BE2C (cell line): ENCODE data around the gene PBX4.

Experiments used
- DNase-seq: peaks from one replicate; pipeline ENCODE4 v3.0.0-alpha.2; 2020
- H3K27me3 ChIP-seq: fragments of 250-450 bp; sonication (Bioruptor Pico); 2 replicates; pipeline ENCODE4 v1.5.1; 2020; ENCODE audit warnings: mild to moderate bottlenecking
- H3K36me3 ChIP-seq: fragments of 250-450 bp; sonication (Bioruptor Pico); 2 replicates; pipeline ENCODE4 v1.5.1; 2020; ENCODE audit warnings: mild to moderate bottlenecking
- H3K4me1 ChIP-seq: fragments of 250-450 bp; sonication (Bioruptor Pico); 2 replicates; pipeline ENCODE4 v1.5.1; 2020
- H3K4me3 ChIP-seq: 2 replicates; pipeline ENCODE4 v1.5.1; 2011; ENCODE audit warnings: low read depth, low read length
- H3K9me3 ChIP-seq: fragments of 250-450 bp; sonication (Bioruptor Pico); 2 replicates; pipeline ENCODE4 v1.5.1; 2020
- CTCF ChIP-seq: IDR thresholded peaks from 2 replicates; pipeline ENCODE4 v1.5.1; 2012; ENCODE audit warnings: mild to moderate bottlenecking, low read depth, low read length

PBX4 gene

GRCh38 chr19:19644054-19644388 is 25.5 kb upstream of the PBX4 start:
- DNase-seq, result no peak
- no peak for TF ChIP-seq CTCF
- no peaks in the 10 kb centered on the region for H3K4me1 ChIP-seq
- no peaks in the 10 kb centered on the region for H3K9me3 ChIP-seq
- no peak overlapping the region; the same call in 1 of the 2 replicates for H3K4me3 ChIP-seq
- H3K36me3 ChIP-seq, result peaks cover 19% of the 10 kb centered on the region
- no peaks in the 10 kb centered on the region for H3K27me3 ChIP-seq

DNA sequence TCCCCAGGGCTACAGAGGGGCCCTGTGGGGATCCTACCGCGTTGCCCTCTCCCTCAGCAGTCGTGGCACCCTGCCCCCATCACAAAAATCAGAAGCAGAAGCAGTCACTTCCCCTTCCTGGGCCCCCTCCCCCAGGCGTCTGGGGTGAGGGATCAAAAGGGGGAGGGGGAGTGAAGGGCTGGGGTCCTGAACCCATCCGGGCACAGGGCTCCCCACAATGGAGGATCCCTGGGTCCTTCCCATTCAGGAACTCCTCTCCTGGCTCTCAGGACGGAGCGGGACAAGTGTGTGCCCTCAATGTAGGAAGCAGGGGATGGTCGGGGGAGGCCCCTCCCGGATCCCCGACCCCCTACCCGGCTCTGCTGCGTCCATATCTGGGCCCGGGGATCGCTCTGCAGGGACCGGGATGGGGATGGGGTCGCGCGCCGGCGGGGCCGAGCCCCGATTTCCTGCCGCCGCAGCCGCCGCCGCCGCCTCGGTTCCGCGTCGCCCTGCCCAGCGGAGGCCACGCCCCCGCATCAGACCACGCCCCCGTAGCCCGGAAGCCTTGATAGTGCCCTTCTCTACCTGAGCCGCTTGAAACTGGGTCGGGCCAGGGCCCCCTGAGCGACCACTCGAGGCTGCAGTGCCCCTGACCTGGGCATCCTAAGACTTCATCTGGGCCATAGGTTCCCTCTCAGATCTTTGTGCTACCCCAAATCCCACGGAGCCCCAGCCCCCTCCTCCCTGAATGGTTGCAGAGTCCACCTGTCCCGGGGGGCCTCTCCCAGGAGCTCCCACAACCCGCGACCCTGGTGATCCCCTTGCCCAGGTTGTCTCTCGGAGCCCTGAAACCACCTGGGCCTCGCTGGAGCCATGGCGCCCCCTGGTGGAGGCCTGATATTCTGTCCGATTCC is 24.9 kb upstream of the PBX4 start, which contains the start of gene GMIP:
Gene GMIP, minus strand, starts transcription at position 500 of the 896 bp plus-strand sequence. Its CDS starts 128 bp downstream, at position 372.
- peak; percentile 87 for TF ChIP-seq CTCF
- Histone ChIP-seq H3K4me1 (no peaks in the 10 kb centered on the region), H3K36me3 (peaks cover 19% of the 10 kb centered on the region), H3K27me3 (no peaks in the 10 kb centered on the region), H3K9me3 (no peaks in the 10 kb centered on the region), H3K4me3 (peak within 1 kb of the TSS; percentile 84)
- DNase-seq, result peak; percentile 78

GRCh38 chr19:19642506-19643157 is 24.1 kb upstream of the PBX4 start:
- Histone ChIP-seq H3K27me3 (no peaks in the 10 kb centered on the region), H3K4me3 (peak overlapping the region; percentile 84), H3K36me3 (peaks cover 15% of the 10 kb centered on the region), H3K9me3 (no peaks in the 10 kb centered on the region), H3K4me1 (no peaks in the 10 kb centered on the region)
- TF ChIP-seq CTCF, result no peak
- DNase-seq, result peak; percentile 65

- Histone ChIP-seq H3K4me3 (no peak overlapping the region), H3K4me1 (no peaks in the 10 kb centered on the region), H3K9me3 (no peaks in the 10 kb centered on the region), H3K36me3 (no peaks in the 10 kb centered on the region), H3K27me3 (no peaks in the 10 kb centered on the region)
- no peak for TF ChIP-seq CTCF
- no peak for DNase-seq
These were observed 19.2 kb upstream of the PBX4 start for GRCh38 chr19:19637523-19638251.

DNA sequence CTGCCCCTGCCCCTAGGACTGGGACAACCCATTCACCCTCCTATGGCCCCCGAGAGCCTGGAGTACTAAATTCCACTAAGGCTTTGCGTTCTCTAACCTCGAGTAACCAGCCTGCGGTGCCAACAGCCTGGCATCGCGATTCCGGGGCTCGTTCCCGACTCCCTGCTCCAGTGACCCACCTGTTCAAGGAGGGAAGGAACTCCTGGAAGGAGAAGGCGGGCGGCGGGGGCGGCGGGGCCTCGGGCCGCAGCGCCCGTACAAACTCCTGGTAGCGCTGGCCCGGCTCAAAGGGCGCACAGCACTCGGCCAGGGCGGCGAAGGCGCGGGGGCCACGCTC is 18.7 kb upstream of the PBX4 start:
- Histone ChIP-seq H3K36me3 (no peaks in the 10 kb centered on the region), H3K9me3 (no peaks in the 10 kb centered on the region), H3K27me3 (no peaks in the 10 kb centered on the region), H3K4me1 (no peaks in the 10 kb centered on the region), H3K4me3 (no peak overlapping the region)
- TF ChIP-seq CTCF, result no peak
- no peak for DNase-seq
